HepG2 (cell line): ENCODE results near the gene GABBR2. TPM values are rescaled to one million over a fixed set of nuclear protein-coding genes. Genes with fewer than 3 reads are reported as not detected.

Experiments
- ATAC-seq: fragments of 200-7000 bp; cut with Tn5 transposase; 3 replicates; pipeline ENCODE4 v1.9.1; 2020; ENCODE audit warnings: mild to moderate bottlenecking, moderate library complexity
- BruUV-seq: library from RNA; stranded (reverse); fragments of 400-500 nt; replicated peaks from 2 replicates; lab custom pipeline; 2021; lab: Mats Ljungman, UMichigan
- CTCF ChIA-PET: fragments of 300-600 bp; formaldehyde crosslinking; extraction: SDS; loops from one replicate; lab custom pipeline; 2021; ENCODE audit warnings: low total read pairs, inconsistent platforms, low intra/inter-chr PET ratio; lab: Yijun Ruan, JAX
- POLR2A ChIA-PET: fragments of 350-600 bp; sonication (Branson Sonifier 250); formaldehyde crosslinking; loops from one replicate; lab custom pipeline; 2020; ENCODE audit warnings: antibody characterized with exemption, inconsistent platforms; lab: Yijun Ruan, JAX
- DNase-seq: peaks from one replicate; pipeline ENCODE4 v3.0.0-alpha.2; 2015; ENCODE audit warnings: low spot score
- FAIRE-seq: peaks from 3 replicates; lab custom pipeline; 2011; peaks lifted over from hg19 to GRCh38; lab: Jason Lieb, UNC
- H2AFZ ChIP-seq: one replicate; pipeline ENCODE4 v1.6.1; 2011; ENCODE audit warnings: low read length, inconsistent platforms
- H3K27ac ChIP-seq: fragments of 300-600 bp; 3 replicates; pipeline ENCODE4 v1.8.0; 2011; ENCODE audit warnings: mixed run types, mild to moderate bottlenecking, mixed read lengths, low read length, inconsistent platforms; ENCODE audit not compliant: insufficient read depth; ENCODE audit errors: extremely low read length
- H3K27me3 ChIP-seq, 2 experiments: fragments of 200-600 bp in 1 of 2; 2 replicates in 1 of 2; 3 replicates in 1 of 2; pipeline versions ENCODE4 v1.6.0 to v1.8.0; 2011; ENCODE audit warnings: low read length in 2 of 2, mild to moderate bottlenecking in 2 of 2, moderate library complexity in 2 of 2, inconsistent platforms in 1 of 2; ENCODE audit not compliant: insufficient read depth in 2 of 2, control insufficient read depth in 1 of 2
- H3K36me3 ChIP-seq, 2 experiments: fragments of 200-600 bp in 1 of 2; replicated peaks in 1 of 2; 2 replicates in 1 of 2; 3 replicates in 1 of 2; pipeline versions ENCODE4 v1.5.1 to v1.8.0; 2011; ENCODE audit warnings: low read length in 2 of 2, inconsistent platforms in 1 of 2; ENCODE audit not compliant: insufficient read depth in 2 of 2, control insufficient read depth in 1 of 2
- H3K4me1 ChIP-seq: 2 replicates; pipeline ENCODE4 v1.5.1; 2012; ENCODE audit warnings: low read length, inconsistent platforms; ENCODE audit not compliant: insufficient read depth
- H3K4me2 ChIP-seq: 2 replicates; pipeline ENCODE4 v1.6.0; 2011; ENCODE audit warnings: low read depth, low read length, inconsistent platforms
- H3K4me3 ChIP-seq, 3 experiments: fragments of 200-600 bp in 1 of 3; sonication (generic), shearing (Covaris generic) in 1 of 3; replicated peaks in 1 of 3; 2 replicates each; pipeline ENCODE4 v1.5.1; 2011 to 2016; ENCODE audit warnings: low read length in 3 of 3, inconsistent platforms in 2 of 3, low read depth in 2 of 3, mild to moderate bottlenecking in 2 of 3, control low read depth in 1 of 3, mixed read lengths in 1 of 3; ENCODE audit not compliant: insufficient read depth in 1 of 3
- H3K79me2 ChIP-seq: one replicate; pipeline ENCODE4 v1.6.1; 2011; ENCODE audit warnings: low read length, inconsistent platforms; ENCODE audit not compliant: insufficient read depth
- H3K9ac ChIP-seq: 2 replicates; pipeline ENCODE4 v1.6.0; 2011; ENCODE audit warnings: mild to moderate bottlenecking, low read depth, low read length, inconsistent platforms; ENCODE audit not compliant: insufficient read depth
- H3K9me3 ChIP-seq: 2 replicates; pipeline ENCODE4 v1.5.1; 2012; ENCODE audit warnings: mild to moderate bottlenecking, low read length
- H4K20me1 ChIP-seq: 2 replicates; pipeline ENCODE4 v1.6.0; 2011; ENCODE audit warnings: inconsistent platforms, mild to moderate bottlenecking, low read length, moderate library complexity; ENCODE audit not compliant: insufficient read depth
- GFI1 ChIP-seq: sonication (generic); formaldehyde crosslinking; IDR thresholded peaks from 2 replicates; pipeline ENCODE4 v1.5.0; 2020; ENCODE audit warnings: missing genetic modification reagents, mild to moderate bottlenecking, borderline replicate concordance
- KLF16 ChIP-seq, 2 experiments: sonication (generic) in 1 of 2; formaldehyde crosslinking in 1 of 2; IDR thresholded peaks; 2 replicates each; pipeline versions ENCODE4 v1.6.1 to v1.8.0; 2016 to 2023; ENCODE audit warnings: missing genetic modification reagents in 2 of 2, missing compliant biosample characterization in 1 of 2
- NFIC ChIP-seq: IDR thresholded peaks from 2 replicates; pipeline ENCODE4 v1.6.1; 2012; ENCODE audit warnings: mild to moderate bottlenecking, low read length, inconsistent platforms
- RFX1 ChIP-seq: fragments of 450-650 bp; IDR thresholded peaks from 2 replicates; pipeline ENCODE4 v1.6.1; 2017
- TAF1 ChIP-seq: sonication (generic); formaldehyde crosslinking; IDR thresholded peaks from 2 replicates; pipeline ENCODE4 v1.4.0; 2020; ENCODE audit warnings: missing genetic modification reagents
- ZNF207 ChIP-seq: fragments of 450-650 bp; IDR thresholded peaks from 2 replicates; pipeline ENCODE4 v1.6.1; 2016; ENCODE audit warnings: antibody characterized with exemption, borderline replicate concordance
- ZNF605 ChIP-seq: sonication (generic); formaldehyde crosslinking; IDR thresholded peaks from 2 replicates; pipeline ENCODE4 v1.8.0; 2022; ENCODE audit warnings: mild to moderate bottlenecking, missing genetic modification reagents
- WGBS: methylation state at CpG from one replicate; pipeline ENCODE4 v1.1.6; 2017; ENCODE audit warnings: low lambda C conversion rate; 5-methylcytosine and 5-hydroxymethylcytosine counted together
- in situ Hi-C: cut with HindIII; loops from 2 replicates; pipeline ENCODE4 v1.10.0; 2017; ENCODE audit warnings: low pct_unique_long_range_greater_than_20kb; ENCODE audit not compliant: extremely low pct_ligation_motif_present
- intact Hi-C: fragments of 100-400 bp; cut with micrococcal nuclease; formaldehyde crosslinking; loops from one replicate; pipeline ENCODE4 v1.10.0; 2022; ENCODE audit not compliant: unreplicated experiment
- polyA plus RNA-seq, 8 experiments: library from polyadenylated mRNA; depleted of rRNA in 3 of 8; stranded (reverse) in 7 of 8; unstranded in 1 of 8; fragments of >200 nt; fragmentation: Illumina TruSeq in 4 of 8; extraction: Trizol in 4 of 8; gene quantifications; 2 replicates each; pipeline versions ENCODE4 v1.2.1 to v1.2.3, GENCODE V29; 2011 to 2016; ENCODE audit warnings: low read depth in 4 of 8, missing spikeins in 1 of 8, mixed read lengths in 1 of 8; ENCODE audit not compliant: insufficient read depth in 1 of 8
- total RNA-seq, 5 experiments: library from RNA; depleted of rRNA; stranded (reverse); fragments of >200 nt; fragmentation: Illumina TruSeq; extraction: Trizol; gene quantifications; 2 replicates each; pipeline ENCODE4 v1.2.3, GENCODE V29; 2016; ENCODE audit warnings: low read depth in 1 of 5
- TF ChIP-seq, protein P1 (sequence below): sonication (generic); formaldehyde crosslinking; IDR thresholded peaks from 2 replicates; pipeline ENCODE4 v1.5.0; 2020; ENCODE audit warnings: mild to moderate bottlenecking, missing genetic modification reagents, moderate library complexity

Gene GABBR2
- total and polyA plus RNA-seq, 2 of the 13 experiments (the other 11 are each of a cell fraction or from before 2014, with no cell fraction given) = 0.02 TPM; not detected in 1

DNA sequence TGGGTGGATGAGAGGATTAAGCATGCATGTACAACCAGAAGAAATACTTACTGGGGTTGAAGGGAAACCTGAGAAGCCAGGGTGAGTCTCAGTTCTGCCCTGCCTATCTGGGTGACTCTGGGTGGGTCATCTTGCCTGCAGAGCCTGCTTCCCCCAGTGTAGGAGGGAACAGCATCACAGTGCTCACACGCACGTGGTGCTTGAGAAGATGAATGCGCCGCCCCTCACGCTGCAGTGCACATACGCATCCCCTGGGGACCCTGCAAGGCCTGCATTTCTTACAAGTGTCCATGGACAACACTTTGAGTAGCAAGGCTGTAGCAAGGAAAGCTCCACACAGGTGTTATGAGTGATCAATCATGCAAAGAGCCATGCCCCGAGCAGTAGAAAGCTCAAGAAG lies 18.7 kb upstream of the GABBR2 start (continued):
- TF ChIP-seq, protein P1, sequence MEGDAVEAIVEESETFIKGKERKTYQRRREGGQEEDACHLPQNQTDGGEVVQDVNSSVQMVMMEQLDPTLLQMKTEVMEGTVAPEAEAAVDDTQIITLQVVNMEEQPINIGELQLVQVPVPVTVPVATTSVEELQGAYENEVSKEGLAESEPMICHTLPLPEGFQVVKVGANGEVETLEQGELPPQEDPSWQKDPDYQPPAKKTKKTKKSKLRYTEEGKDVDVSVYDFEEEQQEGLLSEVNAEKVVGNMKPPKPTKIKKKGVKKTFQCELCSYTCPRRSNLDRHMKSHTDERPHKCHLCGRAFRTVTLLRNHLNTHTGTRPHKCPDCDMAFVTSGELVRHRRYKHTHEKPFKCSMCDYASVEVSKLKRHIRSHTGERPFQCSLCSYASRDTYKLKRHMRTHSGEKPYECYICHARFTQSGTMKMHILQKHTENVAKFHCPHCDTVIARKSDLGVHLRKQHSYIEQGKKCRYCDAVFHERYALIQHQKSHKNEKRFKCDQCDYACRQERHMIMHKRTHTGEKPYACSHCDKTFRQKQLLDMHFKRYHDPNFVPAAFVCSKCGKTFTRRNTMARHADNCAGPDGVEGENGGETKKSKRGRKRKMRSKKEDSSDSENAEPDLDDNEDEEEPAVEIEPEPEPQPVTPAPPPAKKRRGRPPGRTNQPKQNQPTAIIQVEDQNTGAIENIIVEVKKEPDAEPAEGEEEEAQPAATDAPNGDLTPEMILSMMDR = no peak
- TF ChIP-seq, all 625 proteins: peak for 0

DNA sequence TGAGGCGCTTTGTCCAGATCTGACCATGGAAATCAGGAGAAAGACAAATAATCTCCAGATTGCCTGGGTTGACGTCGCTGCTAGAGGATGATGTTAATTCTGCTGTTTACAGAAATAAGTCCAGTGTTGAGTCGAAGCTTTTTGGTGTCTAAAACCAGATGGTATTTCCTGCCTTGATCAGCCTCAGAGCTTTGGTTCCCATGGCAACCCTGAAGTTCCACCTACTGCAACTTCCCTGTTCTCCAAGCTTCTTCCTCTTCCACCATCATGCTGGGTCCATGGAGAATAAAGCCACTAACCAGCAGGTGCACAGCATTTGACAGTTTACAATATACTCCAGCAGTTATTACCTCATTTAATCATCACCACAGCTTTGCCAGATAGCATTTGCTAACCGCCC lies 18.0 kb upstream of the GABBR2 start:
- peaks cover 5% of the 10 kb centered on the region; the same call in 1 of the 2 replicates for H3K4me1 ChIP-seq
- H3K27ac ChIP-seq = no peak overlapping the region
- CTCF ChIA-PET = no interaction called here
- H3K79me2 ChIP-seq = no peaks in the 10 kb centered on the region
- FAIRE-seq (no peak), DNase-seq (no peak), ATAC-seq (no peak)
- WGBS = 23% methylated on average over 5 of the region's 5 CpGs
- H3K9me3 ChIP-seq = no peaks in the 10 kb centered on the region
- H3K36me3 ChIP-seq = no peaks in the 10 kb centered on the region
- H3K9ac ChIP-seq = no peak overlapping the region
- no peak overlapping the region for H3K4me3 ChIP-seq
- in situ Hi-C loops = no loop called here
- no peaks in the 10 kb centered on the region; a peak in 2 of 5 replicates for H3K27me3 ChIP-seq
- intact Hi-C loops = no loop called here
- no peaks in the 10 kb centered on the region for H4K20me1 ChIP-seq
- POLR2A ChIA-PET = no interaction called here
- H3K4me2 ChIP-seq = no peak overlapping the region
- no peak for TF ChIP-seq ZNF605
- peak; percentile 10; the same call in 1 of the 2 replicates for TF ChIP-seq RFX1
- TF ChIP-seq TAF1 = no peak
- no peak for TF ChIP-seq KLF16 (CRISPR knock-in tag; IDR thresholded peaks at IDR 0.05)
- no peak for TF ChIP-seq NFIC
- TF ChIP-seq ZNF207 = no peak
- no peak for TF ChIP-seq GFI1
- no peak overlapping the region for H2AFZ ChIP-seq
- no TSS peak for BruUV-seq
